Stimulated activated naive CD8-positive, alpha-beta T cell treated with anti-CD3 and anti-CD28 coated beads, Interleukin-15, amount 100 ng/mL, for 72 hours (primary cell): ENCODE data around the gene NBL1.
A peak's percentile ranks its signal among the peaks of the same experiment; 100 is the strongest.
"Not testable (repeated sequence)": the region's sequence is repeated elsewhere in the genome, so short reads cannot be mapped to it uniquely, and the experiment has no call there.

ENCODE experiments used
- ATAC-seq: fragments of 150-1000 bp; cut with Tn5 transposase; 2 replicates; pipeline ENCODE4 v1.10.0; 2021; ENCODE audit warnings: mild to moderate bottlenecking, moderate library complexity
- DNase-seq, 2 donors: peaks; one replicate each; pipeline ENCODE4 v3.0.0; 2021 to 2022
- H3K27ac Mint-ChIP-seq, 2 donors: one replicate each; pipeline ENCODE4 v1.8.0; 2022; ENCODE audit warnings: mild to moderate bottlenecking in 2 of 2, mixed read lengths in 2 of 2, moderate library complexity in 2 of 2
- H3K27me3 Mint-ChIP-seq: one replicate; pipeline ENCODE4 v1.8.0; 2022; ENCODE audit warnings: mixed read lengths
- H3K4me1 Mint-ChIP-seq: one replicate; pipeline ENCODE4 v1.8.0; 2022; ENCODE audit warnings: mild to moderate bottlenecking, mixed read lengths
- H3K4me3 Mint-ChIP-seq, 2 donors: one replicate each; pipeline ENCODE4 v1.8.0; 2022; ENCODE audit warnings: mild to moderate bottlenecking in 2 of 2, mixed read lengths in 2 of 2, moderate library complexity in 1 of 2
- H3K9me3 Mint-ChIP-seq, 2 donors: one replicate each; pipeline ENCODE4 v1.8.0; 2022; ENCODE audit warnings: mixed read lengths in 2 of 2

Gene NBL1

GRCh38 chr1:19616489-19616888 is 27.6 kb upstream of the NBL1 start:
- no peak for DNase-seq
- ATAC-seq = peak; percentile 69
- H3K27ac Mint-ChIP-seq = peak overlapping the region; percentile 72 to 89
- no peak overlapping the region for H3K4me3 Mint-ChIP-seq
- H3K9me3 Mint-ChIP-seq = no peaks in the 10 kb centered on the region
- peaks cover 31% of the 10 kb centered on the region for H3K4me1 Mint-ChIP-seq
- H3K27me3 Mint-ChIP-seq = no peaks in the 10 kb centered on the region

GRCh38 chr1:19617376-19617775 is 26.7 kb upstream of the NBL1 start:
- DNase-seq = no peak
- no peak overlapping the region for H3K4me3 Mint-ChIP-seq
- H3K27me3 Mint-ChIP-seq = no peaks in the 10 kb centered on the region
- no peaks in the 10 kb centered on the region for H3K9me3 Mint-ChIP-seq
- peaks cover 31% of the 10 kb centered on the region for H3K4me1 Mint-ChIP-seq
- no peak for ATAC-seq
- no peak overlapping the region for H3K27ac Mint-ChIP-seq

GRCh38 chr1:19618428-19618827 is 25.7 kb upstream of the NBL1 start:
- peaks cover 23% of the 10 kb centered on the region for H3K4me1 Mint-ChIP-seq
- no peak for ATAC-seq
- no peaks in the 10 kb centered on the region for H3K9me3 Mint-ChIP-seq
- H3K4me3 Mint-ChIP-seq = no peak overlapping the region
- no peak overlapping the region for H3K27ac Mint-ChIP-seq
- no peaks in the 10 kb centered on the region for H3K27me3 Mint-ChIP-seq
- DNase-seq = no peak

GRCh38 chr1:19619697-19620384 is 24.3 kb upstream of the NBL1 start:
- ATAC-seq (no peak), DNase-seq (no peak)
- Mint-ChIP-seq H3K4me1 (peaks cover 19% of the 10 kb centered on the region), H3K4me3 (no peak overlapping the region), H3K27ac (peak overlapping the region in 1 of 2 donors; percentile 34), H3K27me3 (no peaks in the 10 kb centered on the region), H3K9me3 (no peaks in the 10 kb centered on the region)

- H3K27ac Mint-ChIP-seq = no peak overlapping the region
- DNase-seq (no peak), ATAC-seq (no peak)
- no peaks in the 10 kb centered on the region for H3K9me3 Mint-ChIP-seq
- H3K4me1 Mint-ChIP-seq = peaks cover 11% of the 10 kb centered on the region
- no peaks in the 10 kb centered on the region for H3K27me3 Mint-ChIP-seq
- H3K4me3 Mint-ChIP-seq = no peak overlapping the region
These were observed 23.3 kb upstream of the NBL1 start for GRCh38 chr1:19620786-19621185.

GRCh38 chr1:19621274-19621950 is 22.7 kb upstream of the NBL1 start:
- no peak for DNase-seq
- Mint-ChIP-seq H3K27ac (peak overlapping the region in 1 of 2 donors; percentile 32), H3K4me3 (no peak overlapping the region), H3K9me3 (no peaks in the 10 kb centered on the region), H3K4me1 (peaks cover 8% of the 10 kb centered on the region), H3K27me3 (no peaks in the 10 kb centered on the region)
- no peak for ATAC-seq

GRCh38 chr1:19622204-19622603 is 21.9 kb upstream of the NBL1 start:
- Mint-ChIP-seq H3K9me3 (no peaks in the 10 kb centered on the region), H3K4me3 (no peak overlapping the region), H3K4me1 (no peaks in the 10 kb centered on the region), H3K27me3 (no peaks in the 10 kb centered on the region), H3K27ac (no peak overlapping the region)
- DNase-seq = no peak
- no peak for ATAC-seq

GRCh38 chr1:19623523-19623922 is 20.6 kb upstream of the NBL1 start:
- Mint-ChIP-seq H3K4me1 (no peaks in the 10 kb centered on the region), H3K27me3 (no peaks in the 10 kb centered on the region), H3K4me3 (no peak overlapping the region), H3K27ac (no peak overlapping the region), H3K9me3 (no peaks in the 10 kb centered on the region)
- no peak for DNase-seq
- no peak for ATAC-seq

GRCh38 chr1:19625291-19625937 is 18.7 kb upstream of the NBL1 start:
- DNase-seq (no peak), ATAC-seq (no peak)
- H3K9me3 Mint-ChIP-seq = no peaks in the 10 kb centered on the region
- H3K27me3 Mint-ChIP-seq = no peaks in the 10 kb centered on the region
- no peak overlapping the region for H3K27ac Mint-ChIP-seq
- no peaks in the 10 kb centered on the region for H3K4me1 Mint-ChIP-seq
- H3K4me3 Mint-ChIP-seq = no peak overlapping the region

GRCh38 chr1:19628879-19629278 is 15.2 kb upstream of the NBL1 start:
- Mint-ChIP-seq H3K4me3 (no peak overlapping the region), H3K27ac (no peak overlapping the region), H3K9me3 (no peaks in the 10 kb centered on the region), H3K27me3 (no peaks in the 10 kb centered on the region), H3K4me1 (no peaks in the 10 kb centered on the region)
- DNase-seq (no peak), ATAC-seq (no peak)

- Mint-ChIP-seq H3K4me1 (no peaks in the 10 kb centered on the region), H3K27me3 (no peaks in the 10 kb centered on the region), H3K9me3 (no peaks in the 10 kb centered on the region), H3K27ac (no peak overlapping the region), H3K4me3 (no peak overlapping the region)
- ATAC-seq (no peak), DNase-seq (no peak)
These were observed 14.8 kb upstream of the NBL1 start for GRCh38 chr1:19629357-19629756.

GRCh38 chr1:19630192-19630591 is 13.9 kb upstream of the NBL1 start:
- not testable (repeated sequence) for H3K4me3 Mint-ChIP-seq, H3K9me3 Mint-ChIP-seq, H3K27me3 Mint-ChIP-seq, H3K4me1 Mint-ChIP-seq, DNase-seq, ATAC-seq
- peak overlapping the region in 1 of 2 donors; percentile 30 for H3K27ac Mint-ChIP-seq

- Mint-ChIP-seq H3K4me1 (no peaks in the 10 kb centered on the region), H3K9me3 (no peaks in the 10 kb centered on the region), H3K27ac (no peak overlapping the region), H3K27me3 (no peaks in the 10 kb centered on the region), H3K4me3 (no peak overlapping the region)
- ATAC-seq = no peak
- DNase-seq = no peak
These were observed 13.3 kb upstream of the NBL1 start for GRCh38 chr1:19630720-19631395.

GRCh38 chr1:19632211-19632610 is 11.9 kb upstream of the NBL1 start:
- H3K4me1 Mint-ChIP-seq = no peaks in the 10 kb centered on the region
- H3K27ac Mint-ChIP-seq = no peak overlapping the region
- DNase-seq (no peak), ATAC-seq (no peak)
- H3K4me3 Mint-ChIP-seq = no peak overlapping the region
- H3K9me3 Mint-ChIP-seq = no peaks in the 10 kb centered on the region
- H3K27me3 Mint-ChIP-seq = no peaks in the 10 kb centered on the region

- DNase-seq = no peak
- Mint-ChIP-seq H3K27me3 (no peaks in the 10 kb centered on the region), H3K4me3 (no peak overlapping the region), H3K9me3 (no peaks in the 10 kb centered on the region), H3K4me1 (no peaks in the 10 kb centered on the region), H3K27ac (no peak overlapping the region)
- ATAC-seq = no peak
These were observed 11.0 kb upstream of the NBL1 start for GRCh38 chr1:19633106-19633505.

- not testable (repeated sequence) for H3K4me3 Mint-ChIP-seq, DNase-seq, H3K4me1 Mint-ChIP-seq, ATAC-seq, H3K27me3 Mint-ChIP-seq, H3K9me3 Mint-ChIP-seq
- H3K27ac Mint-ChIP-seq = peak overlapping the region in 1 of 2 donors; percentile 42
These were observed 9.0 kb upstream of the NBL1 start for GRCh38 chr1:19635064-19635463.
